Measurements from ENCODE around the gene SPIB. TPM values are rescaled to one million over a fixed set of nuclear protein-coding genes. Genes with fewer than 3 reads are reported as not detected.

The SPIB gene
- total and polyA plus RNA-seq, 3 experiments from 2014 or later, result 0.52 to 2.2 (median 1.00) TPM

DNA sequence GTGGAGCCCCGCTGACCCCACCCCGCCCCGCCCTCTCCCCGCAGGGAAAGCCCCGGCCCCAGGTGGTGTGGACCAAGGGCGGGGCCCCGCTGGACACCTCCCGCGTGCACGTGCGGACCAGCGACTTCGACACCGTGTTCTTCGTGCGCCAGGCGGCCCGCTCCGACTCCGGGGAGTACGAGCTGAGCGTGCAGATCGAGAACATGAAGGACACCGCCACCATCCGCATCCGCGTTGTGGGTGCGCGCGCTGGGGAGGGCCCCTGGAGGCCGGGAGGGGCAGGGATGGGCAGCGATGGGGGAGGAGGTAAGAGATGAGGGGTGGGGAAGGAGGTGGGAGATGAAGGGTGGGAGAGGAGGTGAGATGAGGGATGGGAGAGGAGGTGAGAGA, 40.3 kb downstream of the SPIB start:
- Mint-ChIP-seq H3K27me3 (peaks cover 8 to 27% of the 10 kb centered on the region in 2 donors), H3K27ac (no peak overlapping the region), H3K9me3 (no peaks in the 10 kb centered on the region), H3K36me3 (peaks cover 0 to 1% (median 0%) of the 10 kb centered on the region in 3 donors), H3K4me3 (no peak overlapping the region), H3K4me1 (peaks cover 0 to 3% (median 1%) of the 10 kb centered on the region in 3 donors)
- H3K4me1 ChIP-seq (ENCODE audit: insufficient read depth, low read length), result no peaks in the 10 kb centered on the region
- H3K4me3 ChIP-seq (ENCODE audit: low read length), result no peak overlapping the region
- no peaks in the 10 kb centered on the region for H3K27me3 ChIP-seq (ENCODE audit: insufficient read depth, low read length, poor library complexity, severe bottlenecking)
- DNase-seq, result no peak
- POLR2A ChIA-PET, result no interaction called here
- no peaks in the 10 kb centered on the region for H3K36me3 ChIP-seq (ENCODE audit: insufficient read depth, low read length)
- CTCF ChIA-PET, result interaction anchor here (0.6 kb wide), 1 partner anchor 90 kb away, joined by 3 read pairs; no protein-coding TSS in a partner anchor
- H3K9me3 ChIP-seq (ENCODE audit: low read length), result no peaks in the 10 kb centered on the region
- no peak overlapping the region for H3K27ac ChIP-seq (ENCODE audit: low read depth, low read length)

DNA sequence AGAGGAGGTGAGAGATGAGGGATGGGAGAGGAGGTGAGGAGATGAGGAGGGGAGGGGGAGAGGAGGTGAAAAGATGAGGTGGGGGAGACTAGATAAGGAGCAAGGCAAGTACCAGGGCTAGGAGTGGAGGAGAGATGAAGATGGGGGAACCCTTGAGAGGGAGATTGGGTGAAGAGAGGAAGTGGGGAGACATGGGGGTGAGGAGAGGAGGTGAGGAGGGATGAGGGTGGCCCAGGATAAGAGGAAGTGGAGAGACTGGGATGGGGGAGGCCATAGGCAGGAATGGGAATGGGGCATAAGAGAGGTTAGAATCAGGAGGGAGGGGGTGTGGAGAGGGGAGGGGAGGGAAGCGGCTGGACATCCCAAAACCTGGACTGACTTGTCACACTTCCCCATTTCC, 40.9 kb downstream of the SPIB start:
- CTCF ChIA-PET, result interaction anchor here (1.3 to 4.5 kb wide), 2 partner anchors 100 to 102 kb away, joined by 3 to 27 read pairs; no protein-coding TSS in a partner anchor
- POLR2A ChIA-PET, result interaction anchor here (0.7 kb wide), 1 partner anchor 1093 kb away, joined by 4 read pairs; no protein-coding TSS in a partner anchor
- Histone ChIP-seq H3K9me3 (ENCODE audit: low read length) (no peaks in the 10 kb centered on the region), H3K27me3 (ENCODE audit: insufficient read depth, low read length, poor library complexity, severe bottlenecking) (no peaks in the 10 kb centered on the region), H3K4me3 (ENCODE audit: low read length) (no peak overlapping the region), H3K36me3 (ENCODE audit: insufficient read depth, low read length) (no peaks in the 10 kb centered on the region), H3K4me1 (ENCODE audit: insufficient read depth, low read length) (no peaks in the 10 kb centered on the region), H3K27ac (ENCODE audit: low read depth, low read length) (no peak overlapping the region)
- no peaks in the 10 kb centered on the region for H3K9me3 Mint-ChIP-seq
- no peak for DNase-seq
- H3K27ac Mint-ChIP-seq, result no peak overlapping the region
- H3K4me1 Mint-ChIP-seq, result peaks cover 0 to 3% (median 1%) of the 10 kb centered on the region in 3 donors
- H3K27me3 Mint-ChIP-seq, result peaks cover 8 to 27% of the 10 kb centered on the region in 2 donors
- no peak overlapping the region for H3K4me3 Mint-ChIP-seq
- H3K36me3 Mint-ChIP-seq, result peaks cover 0 to 1% (median 0%) of the 10 kb centered on the region in 3 donors

DNA sequence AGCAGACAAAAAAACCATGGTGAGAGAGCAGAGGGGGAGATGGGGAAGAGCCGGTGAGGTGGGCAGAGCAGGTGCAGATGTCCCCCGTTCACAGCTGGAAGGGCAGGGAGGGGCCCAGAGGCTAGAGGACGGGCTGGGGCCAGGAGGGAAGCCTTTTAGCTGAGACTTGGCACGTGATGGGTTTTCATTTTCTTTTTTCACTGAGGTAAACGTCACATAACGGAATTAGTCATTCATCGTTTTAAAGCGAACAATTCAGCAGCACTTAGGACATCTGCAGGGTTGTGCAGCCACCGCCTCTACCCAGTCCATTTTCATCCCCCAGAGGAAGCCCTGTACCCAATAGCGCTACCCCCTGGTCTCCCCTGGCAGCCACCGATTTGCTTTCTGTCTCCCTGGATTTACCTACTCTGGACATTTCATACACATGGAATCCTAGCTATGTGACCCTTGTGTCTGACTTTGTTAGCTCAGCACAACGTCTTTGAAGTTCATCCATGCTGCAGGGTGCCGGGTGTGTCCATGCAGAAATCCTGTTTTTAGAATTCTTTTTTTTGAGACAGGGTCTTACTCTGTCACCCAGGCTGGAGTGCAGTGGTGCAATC, 41.5 kb downstream of the SPIB start:
- POLR2A ChIA-PET, result interaction anchor here (0.7 kb wide), 1 partner anchor 1093 kb away, joined by 4 read pairs; no protein-coding TSS in a partner anchor

DNA sequence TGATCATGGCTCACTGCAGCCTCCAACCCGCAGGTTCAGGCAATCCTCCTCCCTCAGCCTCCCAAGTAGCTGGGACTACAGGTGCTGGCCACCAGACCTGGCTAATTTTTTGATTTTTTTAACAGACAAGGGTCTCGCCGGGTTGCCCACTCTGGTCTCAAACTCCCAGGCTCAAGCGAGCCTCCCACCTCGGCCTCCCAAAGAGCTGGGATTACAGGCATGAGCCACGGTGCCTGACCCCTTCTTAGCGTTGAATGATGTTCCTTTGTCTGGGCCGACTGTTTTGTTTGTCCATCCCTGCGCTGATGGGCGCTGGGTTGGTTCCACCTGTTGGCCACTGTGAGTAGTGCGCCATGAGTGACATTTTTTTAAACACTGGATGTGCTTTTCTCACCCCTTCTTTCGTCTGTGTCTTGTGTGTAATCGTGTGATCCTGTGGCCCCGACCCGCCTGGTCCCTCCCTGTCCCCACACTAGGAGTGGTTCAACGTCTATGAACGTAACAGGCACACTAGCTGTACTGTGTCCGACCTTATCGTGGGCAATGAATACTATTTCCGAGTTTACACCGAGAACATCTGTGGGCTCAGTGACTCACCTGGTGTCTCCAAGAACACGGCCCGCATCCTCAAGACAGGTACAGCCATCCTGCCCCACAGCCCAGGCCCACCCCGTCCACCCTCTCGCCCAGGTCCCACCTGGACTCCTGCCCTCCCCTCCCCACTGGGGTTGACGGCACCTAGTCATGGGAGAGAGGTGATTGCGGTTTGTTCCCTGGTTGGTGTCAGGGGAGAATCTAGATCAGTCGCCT, 42.5 kb downstream of the SPIB start:
- POLR2A ChIA-PET, result interaction anchor here (0.7 kb wide), 1 partner anchor 18 kb away, joined by 3 read pairs; no protein-coding TSS in a partner anchor
- Histone ChIP-seq H3K4me3 (ENCODE audit: low read length) (no peak overlapping the region), H3K36me3 (ENCODE audit: insufficient read depth, low read length) (no peaks in the 10 kb centered on the region), H3K27ac (ENCODE audit: low read depth, low read length) (no peak overlapping the region), H3K9me3 (ENCODE audit: low read length) (no peaks in the 10 kb centered on the region), H3K4me1 (ENCODE audit: insufficient read depth, low read length) (no peaks in the 10 kb centered on the region), H3K27me3 (ENCODE audit: insufficient read depth, low read length, poor library complexity, severe bottlenecking) (no peaks in the 10 kb centered on the region)
- peaks cover 0 to 1% (median 0%) of the 10 kb centered on the region in 3 donors for H3K36me3 Mint-ChIP-seq
- no peaks in the 10 kb centered on the region for H3K9me3 Mint-ChIP-seq
- peaks cover 5 to 27% of the 10 kb centered on the region in 2 donors for H3K27me3 Mint-ChIP-seq
- CTCF ChIA-PET, result interaction anchor here (0.7 to 4.5 kb wide), 10 partner anchors 9 to 108 kb away, joined by 3 to 27 read pairs (median 3); partner anchors contain the start of gene JOSD2
- H3K4me1 Mint-ChIP-seq, result peaks cover 0 to 3% (median 1%) of the 10 kb centered on the region in 3 donors
- no peak overlapping the region for H3K4me3 Mint-ChIP-seq
- DNase-seq, result peak; percentile 28 to 63 (median 42)
- peak overlapping the region in 1 of 8 donors; percentile 47 for H3K27ac Mint-ChIP-seq

More for the DNA sequence above, 41.5 kb downstream of the SPIB start:
- peaks cover 8 to 26% of the 10 kb centered on the region in 2 donors for H3K27me3 Mint-ChIP-seq
- no peaks in the 10 kb centered on the region for H3K9me3 ChIP-seq (ENCODE audit: low read length)
- no peak overlapping the region for H3K4me3 ChIP-seq (ENCODE audit: low read length)
- no peaks in the 10 kb centered on the region for H3K36me3 ChIP-seq (ENCODE audit: insufficient read depth, low read length)
- peaks cover 0 to 1% (median 0%) of the 10 kb centered on the region in 3 donors for H3K36me3 Mint-ChIP-seq
- peaks cover 0 to 3% (median 1%) of the 10 kb centered on the region in 3 donors for H3K4me1 Mint-ChIP-seq
- H3K27ac ChIP-seq (ENCODE audit: low read depth, low read length), result no peak overlapping the region
- H3K4me3 Mint-ChIP-seq, result no peak overlapping the region
- H3K4me1 ChIP-seq (ENCODE audit: insufficient read depth, low read length), result no peaks in the 10 kb centered on the region
- no peak for DNase-seq
- CTCF ChIA-PET, result interaction anchor here (0.7 to 4.5 kb wide), 8 partner anchors 18 to 107 kb away, joined by 3 to 27 read pairs (median 4); partner anchors contain the start of gene JOSD2
- no peaks in the 10 kb centered on the region for H3K27me3 ChIP-seq (ENCODE audit: insufficient read depth, low read length, poor library complexity, severe bottlenecking)
- no peaks in the 10 kb centered on the region for H3K9me3 Mint-ChIP-seq
- peak overlapping the region in 1 of 8 donors; percentile 25 for H3K27ac Mint-ChIP-seq

DNA sequence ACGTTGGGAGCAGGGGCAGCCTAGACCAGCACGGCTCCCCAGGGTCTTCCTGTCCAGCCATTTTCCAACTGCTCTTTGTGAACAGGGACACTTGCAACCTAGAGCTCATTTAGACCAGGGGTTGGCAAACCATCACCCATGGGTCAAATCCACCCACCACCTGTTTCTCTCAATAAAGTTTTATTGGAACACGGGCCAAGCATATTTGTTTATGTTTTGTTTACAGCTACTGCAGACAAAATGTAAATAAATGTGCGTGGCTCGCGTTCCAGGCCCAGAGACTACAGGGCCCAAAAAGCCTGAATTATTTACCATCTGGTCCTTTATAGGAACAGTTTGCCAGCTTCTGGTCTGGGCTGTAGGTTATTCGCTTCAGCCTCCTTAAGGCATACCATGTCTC, 44.2 kb downstream of the SPIB start:
- no peaks in the 10 kb centered on the region for H3K9me3 ChIP-seq (ENCODE audit: low read length)
- Mint-ChIP-seq H3K36me3 (peaks cover 0 to 1% (median 0%) of the 10 kb centered on the region in 3 donors), H3K4me3 (no peak overlapping the region), H3K4me1 (peaks cover 0 to 3% (median 1%) of the 10 kb centered on the region in 3 donors), H3K9me3 (no peaks in the 10 kb centered on the region), H3K27me3 (peaks cover 5 to 18% of the 10 kb centered on the region in 2 donors), H3K27ac (no peak overlapping the region)
- H3K36me3 ChIP-seq (ENCODE audit: insufficient read depth, low read length), result no peaks in the 10 kb centered on the region
- ChIA-PET POLR2A (no interaction called here), CTCF (interaction anchor here (1.1 to 4.5 kb wide), 3 partner anchors 9 to 129 kb away, joined by 3 to 27 read pairs (median 3); no protein-coding TSS in a partner anchor)
- H3K27ac ChIP-seq (ENCODE audit: low read depth, low read length), result no peak overlapping the region
- H3K27me3 ChIP-seq (ENCODE audit: insufficient read depth, low read length, poor library complexity, severe bottlenecking), result no peaks in the 10 kb centered on the region
- no peaks in the 10 kb centered on the region for H3K4me1 ChIP-seq (ENCODE audit: insufficient read depth, low read length)
- DNase-seq, result no peak
- no peak overlapping the region for H3K4me3 ChIP-seq (ENCODE audit: low read length)

DNA sequence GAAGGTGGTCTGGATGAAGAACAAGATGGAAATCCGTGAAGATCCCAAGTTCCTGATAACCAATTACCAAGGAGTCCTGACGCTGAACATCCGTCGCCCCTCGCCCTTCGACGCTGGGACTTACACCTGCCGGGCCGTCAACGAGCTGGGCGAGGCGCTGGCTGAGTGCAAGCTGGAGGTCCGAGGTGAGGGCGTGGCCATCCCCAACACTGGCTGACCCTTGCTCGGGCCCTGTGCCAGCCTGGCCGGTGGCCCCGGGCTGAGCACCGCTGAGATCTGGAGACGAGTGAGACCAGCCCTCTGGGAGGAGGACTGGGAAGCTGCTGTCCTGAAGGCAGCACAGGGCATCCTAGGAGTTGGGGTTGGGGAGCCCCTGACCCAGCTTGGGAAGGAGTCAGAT, 45.6 kb downstream of the SPIB start:
- Mint-ChIP-seq H3K27me3 (peaks cover 6 to 29% of the 10 kb centered on the region in 2 donors), H3K9me3 (no peaks in the 10 kb centered on the region), H3K4me3 (no peak overlapping the region), H3K36me3 (peaks cover 0 to 1% (median 0%) of the 10 kb centered on the region in 3 donors), H3K27ac (no peak overlapping the region), H3K4me1 (peaks cover 0 to 3% (median 1%) of the 10 kb centered on the region in 3 donors)
- Histone ChIP-seq H3K27ac (ENCODE audit: low read depth, low read length) (no peak overlapping the region), H3K36me3 (ENCODE audit: insufficient read depth, low read length) (no peaks in the 10 kb centered on the region), H3K9me3 (ENCODE audit: low read length) (no peaks in the 10 kb centered on the region), H3K27me3 (ENCODE audit: insufficient read depth, low read length, poor library complexity, severe bottlenecking) (no peaks in the 10 kb centered on the region), H3K4me3 (ENCODE audit: low read length) (no peak overlapping the region), H3K4me1 (ENCODE audit: insufficient read depth, low read length) (no peaks in the 10 kb centered on the region)
- no peak for DNase-seq
- POLR2A ChIA-PET, result no interaction called here
- CTCF ChIA-PET, result no interaction called here

DNA sequence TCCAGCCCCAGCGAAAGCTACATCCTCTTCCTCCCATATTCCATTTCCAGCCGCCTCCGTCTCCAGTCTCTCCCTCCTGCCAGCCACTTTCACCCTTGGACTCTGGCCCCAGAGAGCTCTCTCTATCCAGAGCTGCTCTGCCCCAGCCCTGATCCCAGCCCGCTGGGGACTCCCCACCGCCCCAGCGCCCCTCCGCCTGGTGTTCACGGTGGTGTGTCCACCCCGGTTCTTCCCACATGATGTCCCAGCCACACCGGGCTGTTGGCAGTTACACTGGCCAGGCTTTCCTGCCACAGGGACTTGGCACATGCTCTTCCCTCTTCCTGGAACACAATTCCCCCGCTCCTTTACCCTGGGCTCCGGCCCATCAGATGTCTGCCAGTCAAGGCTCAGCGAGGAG, 46.3 kb downstream of the SPIB start:
- POLR2A ChIA-PET, result no interaction called here

More for the DNA sequence above, 46.3 kb downstream of the SPIB start:
- peak overlapping the region in 1 of 8 donors; percentile 43 for H3K27ac Mint-ChIP-seq
- H3K4me1 Mint-ChIP-seq, result peaks cover 0 to 3% (median 1%) of the 10 kb centered on the region in 3 donors
- Histone ChIP-seq H3K36me3 (ENCODE audit: insufficient read depth, low read length) (no peaks in the 10 kb centered on the region), H3K4me3 (ENCODE audit: low read length) (no peak overlapping the region), H3K27me3 (ENCODE audit: insufficient read depth, low read length, poor library complexity, severe bottlenecking) (no peaks in the 10 kb centered on the region), H3K4me1 (ENCODE audit: insufficient read depth, low read length) (no peaks in the 10 kb centered on the region), H3K27ac (ENCODE audit: low read depth, low read length) (no peak overlapping the region), H3K9me3 (ENCODE audit: low read length) (no peaks in the 10 kb centered on the region)
- no peaks in the 10 kb centered on the region for H3K9me3 Mint-ChIP-seq
- no peak for DNase-seq
- CTCF ChIA-PET, result interaction anchor here (1.9 kb wide), 1 partner anchor 108 kb away, joined by 5 read pairs; no protein-coding TSS in a partner anchor
- no peak overlapping the region for H3K4me3 Mint-ChIP-seq
- peaks cover 6 to 28% of the 10 kb centered on the region in 2 donors for H3K27me3 Mint-ChIP-seq
- H3K36me3 Mint-ChIP-seq, result peaks cover 0 to 1% (median 0%) of the 10 kb centered on the region in 3 donors

Data from CD8-positive, alpha-beta memory T cell (primary cell).